Measurements from ENCODE around the gene ARID3A.

The ARID3A gene

DNA sequence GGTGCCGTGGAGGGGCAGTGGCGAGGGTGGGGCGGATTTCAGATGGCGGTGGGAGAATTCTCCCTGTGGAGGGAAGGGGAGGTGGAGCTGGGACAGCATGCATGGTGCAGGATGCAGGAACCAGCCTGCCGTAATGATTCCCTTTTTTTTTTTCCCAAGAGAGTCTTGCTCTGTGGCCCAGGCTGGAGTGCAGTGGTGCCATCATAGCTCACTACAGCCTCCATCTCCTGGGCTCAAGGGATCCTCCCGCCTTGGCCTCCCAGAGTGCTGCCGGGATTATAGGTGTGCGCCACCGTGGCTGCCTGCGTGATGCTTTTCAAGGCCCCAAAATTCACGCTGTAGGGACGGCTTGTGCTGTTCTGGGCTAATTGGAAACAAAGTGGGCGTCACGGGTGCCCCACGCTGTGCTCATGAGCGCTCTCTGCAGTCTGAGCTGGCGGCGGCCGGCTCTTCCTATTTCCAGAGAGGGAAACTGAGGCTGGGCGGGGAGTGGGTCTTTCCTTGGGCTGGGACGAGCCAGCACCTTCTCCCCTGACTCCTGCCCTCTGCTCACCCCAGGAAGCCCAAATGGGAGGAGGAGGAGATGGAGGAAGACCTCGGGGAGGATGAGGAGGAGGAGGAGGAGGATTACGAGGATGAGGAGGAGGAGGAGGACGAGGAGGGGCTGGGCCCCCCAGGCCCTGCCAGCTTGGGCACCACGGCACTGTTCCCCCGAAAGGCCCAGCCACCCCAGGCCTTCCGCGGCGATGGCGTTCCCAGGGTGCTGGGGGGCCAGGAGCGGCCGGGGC is 6.2 kb downstream of the ARID3A start:
- no peak for DNase-seq

DNA sequence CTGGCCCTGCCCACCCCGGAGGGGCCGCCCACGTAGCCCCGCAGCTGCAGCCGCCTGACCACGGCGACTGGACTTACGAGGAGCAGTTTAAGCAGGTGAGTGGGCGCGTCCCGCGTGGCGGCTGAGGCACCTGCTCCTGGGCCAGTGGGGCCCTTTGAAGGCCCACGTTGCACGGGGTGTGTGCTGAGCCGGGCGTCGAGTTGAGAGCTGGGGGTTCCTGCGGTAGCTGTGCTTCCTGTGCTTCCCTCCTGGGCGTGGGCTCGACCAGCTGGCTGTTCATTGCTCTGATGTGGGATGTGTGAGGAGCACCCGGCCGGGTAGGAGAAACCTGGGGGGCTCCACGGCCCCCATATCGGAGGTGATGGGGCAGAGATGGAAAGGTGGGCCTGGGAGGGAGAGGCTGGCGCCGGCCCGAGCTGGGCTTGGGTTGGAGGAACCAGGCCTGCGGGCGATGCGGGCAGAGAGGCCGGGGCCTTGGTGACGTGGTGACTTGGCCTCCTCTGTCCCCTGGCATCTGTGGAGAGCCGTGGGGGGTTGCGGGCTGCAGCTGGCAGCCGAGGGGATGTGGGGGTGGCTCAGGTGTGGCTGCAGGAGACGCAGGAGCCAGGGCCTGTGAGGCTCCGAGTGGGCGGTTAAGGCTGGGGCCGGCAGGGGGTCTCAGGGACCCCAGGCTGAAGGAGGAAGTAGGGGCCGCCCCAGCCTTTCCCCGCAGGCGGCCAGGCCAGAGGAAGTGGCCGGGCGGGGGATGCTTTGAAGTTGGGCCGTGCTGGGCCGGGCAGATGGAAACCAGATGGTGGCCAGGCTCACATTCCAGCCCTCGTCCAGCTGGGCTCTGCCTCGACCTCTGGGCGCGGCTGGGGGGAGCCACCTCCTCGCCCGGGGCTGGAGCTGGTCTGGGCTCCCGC is 7.1 kb downstream of the ARID3A start:
- DNase-seq = no peak

- DNase-seq = no peak
Observed at GRCh38 chr19:933553-933882, 7.7 kb downstream of the ARID3A start.

DNA sequence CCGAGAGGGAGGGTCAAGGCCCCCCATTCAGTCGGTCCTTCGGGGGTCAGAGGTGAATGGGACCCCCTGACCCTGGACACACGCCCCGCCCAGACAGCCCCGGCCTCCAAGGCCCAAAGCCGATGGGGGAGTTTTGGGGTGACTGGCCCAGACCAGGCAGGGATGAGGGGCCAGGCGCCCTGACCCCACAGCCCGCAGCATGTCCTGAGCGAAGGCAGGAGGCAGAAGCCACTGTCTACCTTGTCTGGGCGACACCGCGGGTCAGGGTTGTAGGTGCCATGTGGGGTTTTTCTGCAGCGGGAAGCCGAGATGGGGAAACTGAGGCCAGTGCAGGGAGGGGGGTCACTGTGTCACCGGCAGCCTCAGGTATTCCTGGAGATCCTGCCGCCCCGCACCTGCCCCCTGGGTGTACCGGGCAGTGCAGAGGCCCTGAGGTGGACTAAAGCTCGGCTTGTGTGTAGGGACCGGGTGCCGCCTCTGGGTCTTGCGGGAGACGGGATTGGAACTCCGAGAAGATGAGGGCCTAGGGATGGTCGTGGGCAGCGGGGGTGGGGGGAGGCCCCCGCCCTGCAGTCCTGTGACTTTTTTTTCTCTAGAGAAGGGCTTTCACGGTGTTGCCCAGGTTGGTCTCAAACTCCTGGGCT is 8.5 kb downstream of the ARID3A start:
- DNase-seq = no peak

DNA sequence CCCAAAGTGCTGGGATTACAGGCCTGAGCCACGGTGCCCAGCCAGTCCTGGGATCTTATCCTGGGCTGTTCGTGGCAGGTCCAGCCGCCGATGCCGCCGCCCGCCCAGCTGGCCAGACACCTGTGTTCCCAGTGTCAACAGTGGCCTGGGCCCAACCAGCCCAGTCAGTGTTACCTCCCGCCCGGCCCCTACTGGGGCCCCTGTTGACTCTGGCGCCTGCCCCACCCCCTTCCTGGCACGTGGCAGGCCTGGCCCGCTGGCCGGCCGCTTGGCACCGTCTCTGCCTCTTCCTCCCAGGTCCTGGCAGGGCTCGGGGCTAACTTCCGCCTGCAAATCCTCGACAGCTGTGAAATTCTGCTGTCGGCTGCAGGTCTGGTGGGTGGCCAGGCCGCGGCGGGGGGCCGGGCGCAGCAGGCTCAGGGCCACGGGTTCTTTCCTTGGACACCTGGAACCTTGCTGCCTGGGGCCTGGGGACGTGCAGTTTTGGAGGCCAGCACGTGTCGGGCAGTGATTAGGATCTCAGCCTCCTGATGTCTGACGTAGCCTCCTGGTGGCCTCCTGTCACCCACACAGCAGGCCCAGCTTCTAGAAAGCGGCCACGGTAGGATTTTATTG is 9.1 kb downstream of the ARID3A start:
- no peak for DNase-seq

DNA sequence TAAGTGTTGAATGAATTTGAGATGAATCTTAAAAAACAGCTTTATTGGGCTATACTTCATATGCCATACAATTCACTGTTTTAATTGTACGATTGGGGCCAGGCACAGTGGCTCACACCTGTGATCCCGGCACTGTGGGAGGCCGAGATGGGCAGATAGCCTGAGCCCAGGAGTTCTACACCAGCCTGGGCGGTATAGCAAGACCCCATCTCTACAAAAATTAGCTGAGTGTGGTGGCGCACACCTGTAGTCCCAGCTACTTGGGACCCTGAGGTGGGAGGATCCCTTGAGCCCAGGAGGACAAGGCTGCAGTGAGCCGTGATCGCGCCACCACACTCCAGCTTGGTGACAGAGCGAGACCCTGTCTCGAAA is 10.3 kb downstream of the ARID3A start:
- DNase-seq = no peak

DNA sequence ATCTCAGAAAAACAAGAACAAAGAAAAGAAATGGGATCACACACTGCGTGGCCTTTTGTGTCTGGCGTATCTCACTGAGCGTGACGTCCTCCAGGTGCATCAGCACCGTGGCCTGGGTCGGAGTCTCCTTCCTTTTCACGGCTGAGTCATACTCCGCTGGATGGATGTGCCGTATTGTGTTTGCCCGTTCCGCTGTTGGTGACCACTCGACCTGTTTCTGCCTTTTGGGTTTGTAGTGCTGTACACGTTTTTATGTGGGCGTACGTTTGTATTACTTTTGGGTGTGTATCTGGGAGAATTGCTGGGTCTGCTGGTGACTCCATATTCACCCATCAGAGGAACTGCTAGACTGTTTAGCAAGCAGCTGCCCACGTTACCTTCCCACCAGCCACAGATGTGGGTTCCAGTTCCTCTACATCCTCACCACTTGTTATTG is 11.4 kb downstream of the ARID3A start:
- DNase-seq = peak; percentile 63

GRCh38 chr19:938233-938923 is 12.5 kb downstream of the ARID3A start:
- DNase-seq = no peak

DNA sequence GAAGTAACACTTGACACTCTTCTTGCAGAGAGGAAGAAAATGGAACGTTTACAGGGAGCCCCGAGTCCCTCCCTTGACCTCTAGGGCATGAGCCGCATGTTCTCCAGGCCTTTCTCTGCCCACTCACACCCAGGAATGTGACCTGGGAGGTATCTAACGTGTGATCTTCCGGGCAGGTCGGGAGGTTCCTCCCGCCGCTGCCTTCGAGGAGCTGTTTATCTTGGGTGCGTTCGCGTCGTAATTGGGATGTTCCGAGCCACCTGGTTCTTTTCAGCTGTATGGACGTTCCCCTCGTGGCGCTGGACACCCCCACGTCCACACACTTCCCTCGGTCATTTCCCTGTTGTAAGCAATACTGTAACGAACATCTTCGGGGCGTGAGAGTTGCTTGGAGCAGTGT is 13.6 kb downstream of the ARID3A start:
- DNase-seq = no peak

GRCh38 chr19:939922-940321 is 14.1 kb downstream of the ARID3A start:
- DNase-seq = no peak

GRCh38 chr19:940591-941291 is 14.9 kb downstream of the ARID3A start:
- peak; percentile 64 for DNase-seq

DNA sequence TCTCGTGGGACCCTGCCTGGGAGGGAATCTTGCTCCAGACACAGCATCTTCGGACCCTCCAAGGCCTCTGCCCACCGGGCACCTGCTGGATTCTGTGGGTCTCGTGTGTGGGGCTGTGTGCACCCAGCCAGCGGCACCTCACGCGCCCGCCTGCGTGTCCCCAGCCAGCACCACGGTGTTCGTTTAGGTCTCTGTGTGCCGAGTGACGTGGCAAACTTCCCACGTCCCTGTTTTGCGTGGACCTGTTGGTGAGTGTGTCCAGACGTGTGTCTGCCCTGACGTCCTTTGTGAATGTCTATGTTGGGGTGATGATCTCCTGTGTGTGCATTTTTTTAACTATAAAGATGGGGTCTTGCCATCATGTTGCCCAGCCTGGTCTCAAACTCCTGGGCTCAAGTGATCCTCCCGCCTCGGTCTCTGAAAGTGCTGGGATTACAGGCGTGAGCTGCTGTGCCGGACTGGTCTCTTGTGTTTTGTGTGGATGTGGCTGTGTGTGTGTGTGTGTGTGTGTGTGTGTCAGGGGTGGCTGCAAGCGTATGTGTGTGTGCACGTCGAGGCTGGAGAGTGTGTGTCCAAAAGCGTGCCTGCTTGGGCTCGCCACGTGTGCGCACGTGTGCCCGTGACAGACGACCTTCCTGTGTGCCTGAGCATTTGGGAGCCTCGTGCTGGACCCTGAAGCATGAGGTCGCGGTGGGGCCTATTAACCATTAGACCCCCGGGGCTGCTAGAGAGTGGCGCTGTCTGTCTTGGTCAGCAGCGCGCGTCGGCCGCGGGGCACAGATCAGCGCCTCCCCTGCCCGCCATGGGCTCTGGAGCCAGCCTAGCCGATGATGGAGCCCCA is 15.7 kb downstream of the ARID3A start:
- DNase-seq = no peak

DNA sequence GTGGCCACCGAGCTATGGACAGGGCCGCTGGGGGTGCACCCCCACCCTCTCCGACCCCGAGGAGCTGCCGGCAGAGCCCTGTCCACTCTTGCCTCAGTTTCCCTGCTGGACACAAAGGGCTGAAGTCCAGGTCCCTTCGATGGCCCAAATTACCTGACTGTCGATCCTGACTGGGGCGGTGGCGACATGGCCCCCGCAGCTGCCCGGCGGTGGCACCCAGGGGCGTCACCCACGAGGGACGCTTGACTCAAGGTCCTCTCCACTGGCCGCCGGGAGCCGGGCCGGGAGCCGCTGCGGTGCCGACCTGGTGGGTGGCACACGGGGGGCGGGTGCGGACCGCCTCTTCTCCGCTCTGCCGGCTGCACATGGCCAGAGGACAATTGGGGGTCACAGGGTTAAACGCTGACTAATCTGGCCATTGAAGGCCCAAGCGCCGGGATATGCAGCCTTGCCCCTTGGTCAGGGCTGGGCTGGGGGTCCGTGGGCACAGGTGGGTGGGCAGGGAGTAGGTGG is 16.4 kb downstream of the ARID3A start:
- no peak for DNase-seq

DNA sequence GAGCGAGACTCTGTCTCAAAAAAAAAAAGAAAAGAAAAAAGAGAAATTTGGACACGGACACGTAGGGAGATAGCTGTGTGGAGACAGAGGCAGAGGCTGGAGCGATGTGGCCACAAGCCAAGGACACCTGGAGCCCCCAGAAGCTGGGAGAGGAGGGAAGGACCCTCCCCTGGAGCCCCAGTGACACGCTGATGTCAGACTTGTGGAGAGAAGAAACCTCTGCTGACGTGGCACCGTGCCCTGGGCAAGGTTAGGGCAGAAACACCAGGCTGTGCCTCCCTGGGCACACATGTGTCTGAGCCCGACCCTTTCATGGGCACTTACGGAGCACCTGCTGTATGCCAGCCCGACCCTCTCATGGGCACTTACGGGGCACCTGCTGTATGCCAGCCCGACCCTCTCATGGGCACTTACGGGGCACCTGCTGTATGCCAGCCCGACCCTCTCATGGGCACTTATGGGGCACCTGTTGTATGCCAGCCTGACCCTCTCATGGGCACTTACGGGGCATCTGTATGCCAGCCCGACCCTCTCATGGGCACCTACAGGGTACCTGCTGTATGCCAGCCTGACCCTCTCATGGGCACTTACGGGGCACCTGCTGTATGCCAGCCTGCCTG is 17.8 kb downstream of the ARID3A start:
- no peak for DNase-seq

DNA sequence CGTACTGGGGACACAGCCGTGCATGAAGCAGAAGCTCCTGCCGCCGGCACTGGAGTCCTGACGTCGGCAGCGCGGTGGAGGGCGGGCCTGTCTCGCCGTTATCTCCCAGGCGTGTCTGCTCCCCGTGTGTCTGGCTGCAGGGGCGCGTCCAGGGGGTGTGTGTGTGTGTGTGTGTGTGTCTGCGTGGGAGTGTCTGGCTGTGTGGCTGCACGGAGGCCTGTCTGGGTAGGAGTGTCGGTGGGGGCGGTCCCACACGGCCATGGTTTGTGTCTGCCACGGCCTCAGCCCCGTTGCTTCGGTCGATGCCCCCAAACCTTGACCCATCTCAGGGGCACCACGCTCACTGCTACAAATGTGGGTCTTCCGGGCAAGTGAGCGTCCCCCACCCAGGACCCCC is 18.3 kb downstream of the ARID3A start:
- no peak for DNase-seq

DNA sequence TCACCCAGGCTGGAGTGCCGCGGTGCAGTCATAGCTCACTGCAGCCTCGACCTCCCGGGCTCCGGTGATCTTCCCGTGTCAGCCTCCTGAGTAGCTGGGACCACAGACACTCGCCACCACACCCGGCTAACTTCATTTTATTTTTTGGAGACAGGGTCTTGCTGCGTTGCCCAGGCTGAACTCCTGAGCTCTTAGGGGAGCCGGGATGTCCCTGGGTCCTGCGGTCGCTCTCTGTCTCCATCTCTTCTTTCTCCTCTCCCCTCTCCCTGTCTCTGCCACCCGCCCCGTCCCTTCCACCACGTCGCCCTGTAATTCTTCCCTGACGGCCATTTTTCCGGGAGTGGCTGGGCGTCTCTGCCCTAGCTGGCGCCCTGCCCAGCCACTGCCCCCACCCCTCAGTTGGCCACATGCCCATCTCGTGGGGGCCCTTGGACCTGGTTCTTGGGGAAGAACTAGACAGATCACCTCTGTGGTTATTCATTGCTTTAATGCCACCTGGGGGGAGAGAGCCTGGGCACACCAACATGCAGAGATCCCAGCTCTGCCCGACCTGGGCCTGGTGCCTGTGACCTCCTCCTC is 18.9 kb downstream of the ARID3A start:
- DNase-seq = no peak

GRCh38 chr19:945401-946252 is 19.8 kb downstream of the ARID3A start:
- DNase-seq = no peak

- no peak for DNase-seq
Observed at GRCh38 chr19:947090-947706, 21.4 kb downstream of the ARID3A start.

Data from stimulated activated CD8-positive, alpha-beta memory T cell treated with anti-CD3 and anti-CD28 coated beads, Interleukin-4, amount 100 ng/mL, for 48 hours (primary cell).